ENCODE data around the gene MAST1.
"Not testable (repeated sequence)": the region's sequence is repeated elsewhere in the genome, so short reads cannot be mapped to it uniquely, and the experiment has no call there.

MAST1 gene

DNA sequence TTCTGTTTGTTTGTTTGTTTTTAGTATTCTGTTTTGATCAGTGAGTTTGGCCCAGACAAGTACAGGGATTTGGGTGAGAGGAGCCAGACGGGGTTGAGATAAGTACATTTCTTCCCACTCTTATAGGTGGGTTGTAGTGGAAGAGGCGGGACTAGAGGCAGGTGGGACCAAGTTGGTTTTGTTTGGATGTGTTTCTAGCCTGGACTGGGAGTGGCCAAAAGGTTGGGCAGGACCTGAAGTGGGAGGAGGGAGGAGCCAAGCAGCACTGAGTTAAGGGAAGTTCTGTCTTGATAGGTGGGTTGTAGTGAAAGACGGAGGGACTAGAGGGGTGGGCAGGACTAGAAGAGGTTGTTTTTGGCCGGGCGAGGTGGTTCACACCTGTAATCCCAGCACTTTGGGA, 33.9 kb downstream of the MAST1 start:
- DNase-seq (ENCODE audit: low read depth, low spot score), result peak; percentile 47

DNA sequence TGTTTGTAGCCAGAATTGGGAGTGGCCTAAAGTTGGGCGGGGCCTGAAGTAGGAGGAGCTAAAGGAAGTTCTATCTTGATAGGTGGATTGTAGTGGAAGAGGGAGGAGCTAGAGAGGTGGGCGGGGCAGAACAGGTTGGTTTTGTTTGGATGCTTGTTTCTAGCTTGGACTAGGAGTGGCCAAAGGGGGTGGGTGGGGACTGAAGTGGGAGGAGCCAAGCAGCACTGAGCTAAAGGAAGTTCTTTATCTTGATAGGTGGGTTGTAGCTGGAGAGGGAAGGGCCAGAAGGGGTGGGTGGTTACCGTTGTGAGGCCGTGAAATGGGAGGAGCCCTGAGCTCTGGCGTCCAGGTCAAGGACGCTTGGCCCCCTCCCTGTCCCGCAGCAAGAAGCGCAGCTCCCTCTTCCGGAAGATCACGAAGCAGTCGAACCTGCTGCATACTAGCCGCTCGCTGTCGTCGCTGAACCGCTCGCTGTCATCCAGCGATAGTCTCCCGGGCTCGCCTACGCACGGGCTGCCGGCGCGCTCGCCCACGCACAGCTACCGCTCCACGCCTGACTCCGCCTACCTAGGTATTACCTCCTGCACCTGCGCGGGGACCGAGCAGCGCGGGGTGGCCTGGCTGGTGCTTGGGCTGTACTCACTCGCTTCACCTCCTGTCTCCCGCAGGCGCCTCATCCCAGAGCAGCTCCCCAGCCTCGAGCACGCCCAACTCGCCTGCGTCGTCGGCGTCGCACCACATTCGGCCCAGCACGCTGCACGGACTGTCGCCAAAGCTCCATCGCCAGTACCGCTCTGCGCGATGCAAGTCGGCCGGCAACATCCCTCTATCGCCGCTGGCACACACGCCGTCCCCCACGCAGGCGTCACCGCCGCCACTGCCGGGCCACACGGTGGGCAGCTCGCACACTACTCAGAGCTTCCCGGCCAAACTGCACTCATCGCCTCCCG, 34.9 kb downstream of the MAST1 start:
- peak; percentile 98 for DNase-seq (ENCODE audit: low read depth, low spot score)

DNA sequence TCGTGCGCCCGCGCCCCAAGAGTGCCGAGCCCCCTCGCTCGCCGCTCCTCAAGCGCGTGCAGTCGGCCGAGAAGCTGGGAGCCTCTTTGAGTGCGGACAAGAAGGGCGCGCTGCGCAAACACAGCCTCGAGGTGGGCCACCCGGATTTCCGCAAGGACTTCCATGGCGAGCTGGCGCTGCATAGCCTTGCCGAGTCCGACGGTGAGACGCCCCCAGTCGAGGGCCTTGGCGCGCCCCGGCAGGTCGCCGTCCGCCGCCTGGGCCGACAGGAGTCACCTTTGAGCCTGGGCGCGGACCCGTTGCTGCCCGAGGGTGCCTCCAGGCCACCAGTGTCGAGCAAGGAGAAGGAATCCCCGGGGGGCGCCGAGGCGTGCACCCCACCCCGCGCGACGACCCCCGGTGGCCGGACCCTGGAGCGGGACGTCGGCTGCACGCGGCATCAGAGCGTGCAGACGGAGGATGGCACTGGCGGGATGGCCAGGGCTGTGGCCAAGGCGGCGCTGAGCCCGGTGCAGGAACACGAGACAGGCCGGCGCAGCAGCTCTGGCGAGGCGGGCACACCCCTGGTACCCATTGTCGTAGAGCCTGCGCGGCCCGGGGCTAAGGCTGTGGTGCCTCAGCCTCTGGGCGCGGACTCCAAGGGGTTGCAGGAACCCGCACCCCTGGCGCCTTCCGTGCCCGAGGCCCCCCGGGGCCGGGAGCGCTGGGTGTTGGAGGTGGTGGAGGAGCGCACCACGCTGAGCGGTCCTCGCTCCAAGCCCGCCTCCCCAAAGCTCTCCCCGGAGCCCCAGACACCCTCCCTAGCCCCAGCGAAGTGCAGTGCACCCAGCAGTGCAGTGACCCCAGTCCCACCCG, 35.8 kb downstream of the MAST1 start:
- DNase-seq (ENCODE audit: low read depth, low spot score), result peak; percentile 20

DNA sequence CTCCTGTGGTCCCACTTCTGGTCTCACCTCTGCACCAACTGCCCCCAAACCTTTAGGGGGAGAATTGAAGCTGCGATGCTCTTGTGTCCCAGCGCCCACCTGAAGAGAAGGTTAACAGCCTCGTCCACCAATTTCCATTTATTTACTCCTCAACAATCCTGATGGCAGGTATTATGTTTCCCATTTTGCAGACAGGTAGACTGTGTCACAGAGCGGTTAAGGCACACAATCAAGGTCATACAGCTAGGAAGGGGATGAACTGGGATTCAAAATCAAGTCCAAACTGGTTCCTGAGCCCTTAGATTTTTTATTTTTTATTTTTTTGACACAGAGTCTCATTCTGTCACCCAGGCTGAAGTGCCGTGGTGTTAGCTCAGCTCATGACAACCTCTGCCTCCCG, 36.8 kb downstream of the MAST1 start:
- DNase-seq (ENCODE audit: low read depth, low spot score), result no peak

DNA sequence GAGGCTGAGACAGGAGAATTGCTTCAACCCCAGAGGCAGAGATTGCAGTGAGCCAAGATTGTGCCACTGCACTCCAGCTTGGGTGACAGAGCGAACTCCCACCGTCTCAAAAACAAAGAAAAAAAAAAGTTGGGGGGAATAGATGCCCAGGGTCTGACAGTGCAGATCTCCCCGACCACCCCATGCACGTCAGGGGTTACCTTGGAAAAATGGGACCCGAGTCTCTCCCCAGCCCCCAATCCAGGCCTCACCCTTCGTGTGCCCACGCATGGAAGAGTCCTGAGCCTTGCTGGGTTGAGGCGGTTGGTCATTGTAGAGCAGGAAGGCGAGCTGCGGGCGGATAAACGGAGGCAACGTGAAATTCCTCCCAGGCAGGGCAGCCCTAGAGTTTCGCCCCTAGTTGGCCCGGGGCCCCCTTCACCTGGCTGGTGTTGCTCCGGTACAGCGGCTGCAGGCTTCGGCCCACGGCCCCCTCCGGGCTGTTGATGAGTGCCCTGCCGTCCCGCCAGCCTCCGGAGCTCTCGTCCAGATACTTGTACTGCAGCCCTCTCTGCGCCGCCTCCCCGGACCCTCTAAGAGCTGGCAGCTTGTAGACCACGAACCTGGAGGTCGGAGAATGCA, 42.3 kb downstream of the MAST1 start:
- DNase-seq (ENCODE audit: low read depth, low spot score), result no peak

DNA sequence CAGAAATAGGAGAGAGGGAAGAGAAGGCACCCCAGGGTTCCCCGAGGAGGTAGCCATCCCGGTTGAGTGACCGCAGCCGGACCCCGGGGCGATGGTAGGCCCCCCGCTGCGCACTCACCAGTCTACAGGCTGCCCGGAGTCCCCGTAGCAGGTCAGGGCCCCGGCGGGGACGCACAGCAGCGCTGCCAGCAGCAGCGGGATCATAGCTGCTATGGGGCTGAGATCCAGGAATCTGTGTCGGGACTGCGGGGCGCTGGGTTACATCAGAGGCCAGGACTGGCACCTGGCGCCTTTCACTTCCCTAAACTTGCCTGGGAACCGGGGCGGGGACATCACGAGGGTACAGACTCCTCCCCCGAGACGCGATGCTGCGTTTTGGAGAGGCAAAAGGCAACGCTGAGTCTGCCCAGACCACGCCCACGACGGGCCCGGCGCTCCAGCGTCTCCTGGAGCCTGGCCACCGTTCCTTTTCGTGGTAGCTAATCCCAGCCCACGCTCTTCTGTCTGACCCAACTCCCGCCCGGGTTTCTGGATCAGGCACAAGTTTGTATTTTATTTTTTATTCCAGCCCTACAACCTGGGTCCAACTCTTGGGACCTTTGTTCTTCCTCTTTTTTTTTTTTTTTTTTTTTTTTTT, 43.0 kb downstream of the MAST1 start, which contains the start of gene DNASE2:
Gene DNASE2, minus strand, starts transcription at position 278 of the 637 bp plus-strand sequence. Its CDS starts 74 bp downstream, at position 204.
- DNase-seq (ENCODE audit: low read depth, low spot score), result peak; percentile 94

DNA sequence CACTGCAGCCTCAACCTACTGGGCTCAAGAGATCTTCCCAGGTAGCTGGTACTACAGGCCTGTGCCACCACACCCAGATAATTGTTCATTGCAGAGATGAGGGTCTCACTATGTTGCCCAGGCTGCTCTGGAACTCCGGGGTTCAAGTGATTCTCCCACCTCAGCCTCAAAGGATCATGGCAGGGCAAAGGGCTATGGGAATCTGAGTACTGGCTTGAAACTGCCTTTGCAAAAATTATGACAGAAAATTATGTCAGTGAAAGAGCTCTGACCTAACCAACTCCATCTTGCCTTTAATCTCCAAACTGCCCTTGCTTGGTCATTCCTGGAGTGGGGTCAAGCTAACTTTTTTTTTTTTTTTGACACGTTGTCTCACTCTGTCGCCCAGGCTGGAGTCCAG, 44.3 kb downstream of the MAST1 start:
- no peak for DNase-seq (ENCODE audit: low read depth, low spot score)

DNA sequence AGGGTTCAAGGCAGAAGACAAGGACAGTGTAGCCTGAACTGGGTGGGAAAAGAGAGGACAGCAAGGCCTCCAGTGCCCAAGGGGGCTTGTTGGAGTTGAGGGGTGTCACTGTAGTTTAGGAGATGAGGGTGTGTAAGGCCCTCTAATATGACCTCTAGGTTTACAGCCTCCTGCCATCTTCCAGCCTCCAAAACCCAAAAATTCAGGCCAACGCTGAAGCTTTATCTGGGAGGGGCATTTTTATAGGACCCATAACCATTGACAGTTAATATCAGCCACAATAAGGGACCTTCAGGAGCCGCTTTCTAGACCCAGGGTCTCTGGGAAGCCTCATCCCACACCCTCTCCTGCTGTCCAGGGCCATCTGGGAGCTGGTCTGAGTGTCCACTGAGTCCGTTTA, 45.9 kb downstream of the MAST1 start:
- no peak for DNase-seq (ENCODE audit: low read depth, low spot score)

DNA sequence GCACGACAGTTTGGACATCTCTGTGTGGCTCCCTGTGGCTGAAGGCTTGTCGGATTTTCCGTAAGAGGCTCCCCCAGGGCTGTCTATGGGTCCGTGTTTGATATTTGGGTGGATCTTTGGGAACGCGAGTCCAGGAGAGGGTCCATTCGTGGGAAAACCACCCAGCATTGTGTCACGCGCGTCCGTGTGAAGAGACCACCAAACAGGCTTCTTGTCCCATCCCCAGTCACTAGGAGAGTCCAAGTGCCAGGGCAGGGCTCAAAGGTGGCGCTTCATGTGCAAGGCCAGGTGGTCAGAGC, 46.3 kb downstream of the MAST1 start:
- no peak for DNase-seq (ENCODE audit: low read depth, low spot score)

DNA sequence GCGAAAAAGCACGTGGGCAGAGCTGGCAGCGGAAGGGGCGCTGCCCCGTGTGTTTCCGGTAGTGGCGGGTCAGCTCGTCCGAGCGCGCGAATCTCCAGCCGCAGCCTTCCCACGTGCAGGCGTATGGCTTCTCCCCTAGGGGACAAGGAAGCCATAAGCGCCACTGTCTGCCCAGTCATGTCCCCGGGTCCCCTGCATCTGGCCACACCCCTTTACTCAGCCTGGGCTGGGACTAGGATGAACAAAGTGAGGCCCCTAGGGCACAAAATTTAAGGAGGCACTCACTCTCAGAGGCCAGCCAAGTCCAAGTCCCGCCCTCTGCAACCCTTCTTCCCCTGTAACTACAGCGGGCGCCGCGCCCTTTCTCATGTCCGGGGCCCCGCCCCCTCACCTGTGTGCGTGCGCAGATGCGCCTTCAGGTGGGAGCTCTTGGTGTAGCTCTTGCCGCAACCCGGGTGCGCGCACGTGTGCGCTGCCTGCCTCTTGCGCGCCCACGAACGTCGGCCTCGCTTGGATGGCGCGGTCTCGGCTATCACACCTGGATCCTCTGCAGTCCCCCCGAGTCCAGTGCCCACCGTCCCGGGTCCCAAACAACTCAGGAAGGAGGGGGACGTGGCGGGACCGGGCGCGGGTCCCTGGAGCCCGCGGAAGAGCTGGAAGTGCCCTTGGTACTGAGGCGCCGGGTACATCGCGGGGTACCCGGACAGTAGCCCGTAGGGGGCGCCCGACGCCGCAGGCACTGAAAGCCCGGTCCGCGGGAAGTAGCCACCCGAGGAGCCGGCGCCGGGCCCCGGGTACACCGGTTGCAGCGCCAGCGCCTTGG, 46.8 kb downstream of the MAST1 start:
- peak; percentile 96 for DNase-seq (ENCODE audit: low read depth, low spot score)

DNA sequence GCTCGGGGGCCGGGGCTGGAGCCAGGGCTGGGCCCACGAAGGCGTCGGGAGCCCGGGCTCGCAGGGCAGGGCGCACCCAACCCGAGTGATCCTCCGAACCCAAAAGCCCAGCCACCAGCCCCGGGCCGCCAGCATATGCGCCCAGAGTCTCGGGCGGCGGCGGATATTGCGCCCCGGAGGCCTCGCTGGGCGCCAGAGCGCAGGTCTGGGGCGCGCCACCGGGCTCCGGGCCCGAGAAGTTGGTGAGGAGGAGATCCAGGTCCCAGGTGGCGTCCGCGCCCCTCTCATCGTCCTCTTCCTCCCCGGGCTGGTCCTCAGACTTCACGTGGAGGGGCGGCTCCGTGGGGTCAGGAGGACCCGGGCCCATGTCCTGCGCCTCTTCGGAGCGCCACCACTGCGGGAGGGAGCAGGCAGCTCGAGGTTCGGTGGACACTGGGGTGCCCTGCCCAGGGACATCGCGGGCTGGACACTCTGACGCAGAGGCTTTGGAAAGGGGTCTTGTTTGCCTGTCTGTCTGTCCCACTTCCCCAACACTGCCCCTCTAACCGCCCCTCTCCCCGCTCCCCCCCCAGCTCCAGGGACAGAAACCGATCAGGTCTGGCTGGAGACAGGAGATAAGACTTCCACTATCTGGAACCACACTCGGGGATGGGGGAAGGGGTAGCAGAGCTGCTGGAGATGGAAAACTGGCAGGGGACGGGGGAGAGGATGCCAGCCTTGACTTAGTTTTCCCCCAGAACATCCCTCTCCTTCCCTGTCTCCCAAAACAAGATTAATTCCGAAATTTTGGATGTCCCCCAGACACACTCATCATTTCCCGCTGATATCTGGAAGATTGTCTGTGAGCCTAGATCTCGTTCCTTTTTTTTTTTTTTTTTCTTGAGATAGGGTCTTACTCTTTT, 47.7 kb downstream of the MAST1 start:
- DNase-seq (ENCODE audit: low read depth, low spot score), result peak; percentile 27

DNA sequence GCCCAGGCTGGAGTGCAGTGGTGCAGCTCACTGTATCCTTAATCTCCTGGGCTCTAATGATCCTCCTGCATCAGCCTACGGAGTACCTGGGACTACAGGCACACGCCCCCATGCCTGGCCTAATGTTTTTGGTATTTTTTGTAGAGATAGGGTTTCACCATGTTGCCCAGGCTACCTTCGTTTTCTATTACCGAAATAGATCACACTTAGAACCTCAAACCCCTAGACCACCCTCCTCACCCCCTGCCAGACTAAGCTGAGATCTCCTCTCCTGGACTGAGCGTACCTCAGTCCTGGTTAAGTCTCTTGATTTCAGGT, 48.3 kb downstream of the MAST1 start:
- DNase-seq (ENCODE audit: low read depth, low spot score), result no peak

DNA sequence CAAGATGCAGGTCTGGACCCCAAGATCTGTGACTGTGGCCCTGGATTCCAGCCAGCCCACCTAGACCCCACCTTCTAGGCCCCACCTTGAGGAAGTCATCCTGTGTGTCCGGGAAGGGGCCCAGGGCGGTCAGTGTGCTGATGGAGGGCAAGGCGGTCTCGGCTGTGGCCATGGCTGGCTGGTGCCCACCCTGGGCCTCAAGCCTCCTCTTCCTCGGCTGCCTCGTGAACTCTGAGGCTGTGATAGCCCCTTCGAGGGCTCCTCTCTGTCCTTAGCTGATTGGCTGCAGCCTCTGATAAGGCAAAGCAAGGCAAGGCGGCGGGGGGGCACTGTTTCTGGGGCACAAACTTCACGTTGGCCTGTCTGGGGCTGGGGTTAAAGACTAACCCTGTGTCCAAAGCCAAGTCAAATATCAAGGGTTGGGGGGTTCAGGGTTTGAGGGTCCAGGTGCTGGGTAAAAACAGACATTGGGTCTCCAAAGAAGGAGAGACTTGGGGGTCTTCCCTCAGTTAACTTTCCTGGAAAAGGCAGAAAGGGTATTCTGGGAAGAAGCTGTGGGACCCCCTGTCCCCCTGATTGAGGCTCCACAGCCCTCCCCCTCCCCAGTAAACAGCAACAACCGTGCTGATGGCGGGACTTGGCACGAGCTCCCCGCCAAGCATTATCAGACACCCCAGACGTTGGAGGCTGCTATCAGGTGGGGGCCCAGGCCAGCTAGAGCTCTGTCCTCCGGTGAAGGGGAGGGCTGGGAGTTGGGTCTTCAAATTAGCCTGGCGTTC, 48.8 kb downstream of the MAST1 start, which contains the start of gene KLF1:
Gene KLF1, minus strand, starts transcription at position 233 of the 779 bp plus-strand sequence. Its CDS starts 61 bp downstream, at position 172.
- DNase-seq (ENCODE audit: low read depth, low spot score), result no peak

DNA sequence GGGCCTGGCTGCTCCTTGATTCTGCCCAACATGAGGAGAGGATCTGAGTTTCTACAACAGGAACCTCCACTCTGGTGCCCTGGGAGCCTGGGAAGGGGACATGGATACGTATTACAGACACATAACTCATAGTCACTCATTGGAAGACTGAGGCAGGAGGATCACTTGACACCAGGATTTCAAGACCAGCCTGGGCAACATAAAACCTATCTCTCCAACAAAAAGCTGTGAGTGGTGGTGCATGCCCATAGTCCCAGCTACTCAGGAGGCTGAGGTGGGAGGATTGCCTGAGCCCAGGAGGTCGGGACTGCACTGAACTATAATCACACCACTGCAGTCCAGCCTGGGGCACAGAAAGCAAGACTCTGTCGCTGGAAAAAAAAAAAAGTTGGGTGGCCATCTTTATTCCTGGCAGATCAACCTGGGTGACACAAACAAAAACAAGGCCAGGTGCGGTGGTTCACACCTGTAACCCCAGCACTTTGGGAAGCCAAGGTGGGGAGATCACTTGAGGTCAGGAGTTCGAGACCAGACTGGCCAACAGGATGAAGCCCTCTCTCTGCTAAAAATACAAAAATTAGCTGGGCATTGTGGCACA, 49.8 kb downstream of the MAST1 start:
- no peak for DNase-seq (ENCODE audit: low read depth, low spot score)

DNA sequence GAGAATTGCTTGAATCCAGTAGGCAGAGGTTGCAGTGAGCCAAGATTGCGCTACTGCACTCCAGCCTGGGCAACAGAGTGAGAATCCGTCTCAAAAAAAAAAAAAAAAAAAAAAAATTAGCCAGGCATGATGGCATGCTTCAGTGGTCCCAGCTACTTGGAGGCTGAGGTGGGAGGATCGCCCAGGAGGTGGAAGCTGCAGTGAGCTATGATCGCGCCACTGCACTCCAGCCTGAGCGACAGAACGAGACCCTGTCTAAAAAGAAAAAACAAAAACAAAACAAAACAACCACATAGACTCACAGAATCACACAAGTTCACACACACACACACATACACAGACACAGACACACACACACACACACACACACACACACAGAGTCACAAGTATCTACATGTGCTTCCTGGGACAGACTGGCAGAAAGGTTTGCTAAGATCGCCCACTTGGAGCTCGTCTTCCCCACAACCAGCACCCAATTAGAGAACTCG, 52.0 kb downstream of the MAST1 start:
- not testable (repeated sequence) for DNase-seq (ENCODE audit: low read depth, low spot score)

DNA sequence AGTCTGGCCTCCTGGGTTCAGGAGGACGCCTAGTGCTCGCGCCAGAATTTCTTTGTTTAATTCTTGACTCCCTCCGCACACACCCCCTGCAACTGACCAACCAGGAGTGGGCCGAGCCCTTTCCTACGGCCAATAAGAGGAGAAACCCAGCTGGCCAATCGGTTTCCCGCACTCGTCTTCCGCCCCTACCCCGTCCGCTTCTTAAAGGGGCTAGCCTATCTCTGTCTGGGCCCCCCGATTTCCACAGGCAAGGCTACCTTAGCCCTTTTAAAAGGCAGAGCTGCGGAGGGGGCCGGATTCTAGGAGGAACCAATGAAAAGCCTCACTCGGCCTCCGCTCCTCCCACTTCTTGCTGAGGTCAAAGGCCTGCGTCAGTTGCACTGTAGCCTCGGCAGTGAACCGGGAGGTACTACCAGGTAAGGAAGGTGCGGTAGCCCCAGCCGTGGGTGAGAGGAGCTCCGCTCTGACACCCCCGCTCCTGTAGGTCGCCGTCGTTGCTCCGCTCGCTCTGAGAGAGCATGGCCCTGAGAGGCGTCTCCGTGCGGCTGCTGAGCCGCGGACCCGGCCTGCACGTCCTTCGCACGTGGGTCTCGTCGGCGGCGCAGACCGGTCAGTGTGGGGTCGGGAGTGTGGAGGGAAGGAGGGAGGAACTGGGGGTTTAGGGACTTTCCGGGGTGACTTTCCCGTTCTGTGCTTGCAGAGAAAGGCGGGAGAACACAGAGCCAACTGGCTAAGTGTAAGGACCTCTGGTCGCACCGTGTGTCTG, 52.7 kb downstream of the MAST1 start, which contains the start of gene GCDH:
Gene GCDH, plus strand, starts transcription at position 374 of the 766 bp plus-strand sequence. Its CDS starts 145 bp downstream, at position 519.
- DNase-seq (ENCODE audit: low read depth, low spot score), result peak; percentile 100

DNA sequence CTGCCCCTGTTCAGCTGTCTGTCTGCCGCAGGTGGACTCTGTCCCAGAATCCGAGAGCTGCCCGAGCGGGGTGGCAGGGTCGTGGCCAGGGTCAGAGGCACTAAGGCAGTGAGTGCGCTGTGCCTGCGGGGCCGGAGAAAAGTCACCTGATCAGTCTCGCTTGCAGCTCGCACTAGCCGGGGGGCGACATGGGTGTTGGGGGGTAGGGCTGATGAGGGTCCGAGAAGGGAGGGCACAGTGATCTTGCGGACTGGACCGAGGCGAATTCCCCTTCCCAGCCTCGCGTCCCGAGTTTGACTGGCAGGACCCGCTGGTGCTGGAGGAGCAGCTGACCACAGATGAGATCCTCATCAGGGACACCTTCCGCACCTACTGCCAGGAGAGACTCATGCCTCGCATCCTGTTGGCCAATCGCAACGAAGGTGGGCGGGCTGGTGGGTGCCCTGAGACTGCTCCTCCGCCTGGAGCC, 53.3 kb downstream of the MAST1 start:
- DNase-seq (ENCODE audit: low read depth, low spot score), result no peak

Data from ELF-1 (cell line).